HepG2 (cell line): Measurements from ENCODE around the gene RBM12. TPM values are rescaled to one million over a fixed set of nuclear protein-coding genes. Genes with fewer than 3 reads are reported as not detected.

Experiments used
- BRCA1 ChIP-seq: sonication (generic); formaldehyde crosslinking; IDR thresholded peaks from 2 replicates; pipeline ENCODE4 v1.4.0; 2020; ENCODE audit warnings: missing genetic modification reagents
- CAMTA2 ChIP-seq: sonication (generic); formaldehyde crosslinking; IDR thresholded peaks from 2 replicates; pipeline ENCODE4 v1.4.0; 2020; ENCODE audit warnings: mild to moderate bottlenecking, missing genetic modification reagents, borderline replicate concordance
- CREB1 ChIP-seq, 2 experiments: fragments of 450-650 bp in 1 of 2; IDR thresholded peaks; 2 replicates each; pipeline ENCODE4 v1.6.1; 2016 to 2017; ENCODE audit warnings: control low read depth in 1 of 2, mild to moderate bottlenecking in 1 of 2, missing compliant biosample characterization in 1 of 2, missing genetic modification characterization in 1 of 2
- ELF3 ChIP-seq: IDR thresholded peaks from 2 replicates; pipeline ENCODE4 v1.6.1; 2016; ENCODE audit warnings: missing genetic modification reagents, missing compliant biosample characterization
- FOSL1 ChIP-seq: sonication (generic); formaldehyde crosslinking; IDR thresholded peaks from 2 replicates; pipeline ENCODE4 v1.9.0; 2021; ENCODE audit warnings: missing genetic modification reagents, borderline replicate concordance
- GLI4 ChIP-seq: sonication (generic); formaldehyde crosslinking; IDR thresholded peaks from 2 replicates; pipeline ENCODE4 v1.5.1; 2020; ENCODE audit warnings: missing genetic modification reagents, mild to moderate bottlenecking, moderate library complexity, borderline replicate concordance
- HOMEZ ChIP-seq: IDR thresholded peaks from 2 replicates; pipeline ENCODE4 v1.6.1; 2016; ENCODE audit warnings: low read depth
- HOXA5 ChIP-seq: sonication (generic); formaldehyde crosslinking; IDR thresholded peaks from 2 replicates; pipeline ENCODE4 v1.4.0; 2020; ENCODE audit warnings: missing genetic modification reagents
- ISX ChIP-seq: sonication (generic); formaldehyde crosslinking; conservative IDR thresholded peaks from 2 replicates; pipeline ENCODE4 v1.5.0; 2020; ENCODE audit warnings: missing genetic modification reagents
- MAF1 ChIP-seq: sonication (generic); formaldehyde crosslinking; IDR thresholded peaks from 2 replicates; pipeline ENCODE4 v1.5.0; 2020; ENCODE audit warnings: missing genetic modification reagents, borderline replicate concordance
- MLLT10 ChIP-seq: sonication (generic); formaldehyde crosslinking; IDR thresholded peaks from 2 replicates; pipeline ENCODE4 v1.4.0; 2020; ENCODE audit warnings: missing genetic modification reagents
- POLR2AphosphoS5 ChIP-seq: IDR thresholded peaks from 2 replicates; pipeline ENCODE4 v1.6.1; 2012; ENCODE audit warnings: low read depth, low read length
- RAD21 ChIP-seq: fragments of 450-650 bp; formaldehyde crosslinking; IDR thresholded peaks from 2 replicates; pipeline ENCODE4 v1.5.0; 2020; ENCODE audit warnings: mild to moderate bottlenecking
- RNF2 ChIP-seq: fragments of 450-650 bp; conservative IDR thresholded peaks from 2 replicates; pipeline ENCODE4 v1.6.1; 2016; ENCODE audit warnings: low read depth
- SOX13 ChIP-seq, 3 experiments: fragments of 450-650 bp in 1 of 3; sonication (generic) in 1 of 3; formaldehyde crosslinking in 1 of 3; IDR thresholded peaks in 2 of 3; conservative IDR thresholded peaks in 1 of 3; 2 replicates each; pipeline versions ENCODE4 v1.5.0 to v1.6.1; 2016 to 2020; ENCODE audit warnings: antibody characterized with exemption in 1 of 3, mild to moderate bottlenecking in 1 of 3, missing compliant biosample characterization in 1 of 3, missing genetic modification reagents in 1 of 3, moderate library complexity in 1 of 3
- SRSF4 ChIP-seq: fragments of 200-400 bp; formaldehyde crosslinking; IDR thresholded peaks from one replicate; pipeline ENCODE4 v1.6.1; 2018; ENCODE audit warnings: mild to moderate bottlenecking, low read depth, low read length, moderate library complexity; ENCODE audit not compliant: poor library complexity, severe bottlenecking
- ZFP36L2 ChIP-seq: sonication (generic); formaldehyde crosslinking; IDR thresholded peaks from 2 replicates; pipeline ENCODE4 v1.4.0; 2020; ENCODE audit warnings: missing genetic modification reagents
- ZNF230 ChIP-seq: sonication (generic); formaldehyde crosslinking; IDR thresholded peaks from 2 replicates; pipeline ENCODE4 v1.4.0; 2020; ENCODE audit warnings: mild to moderate bottlenecking, missing genetic modification reagents
- ZNF605 ChIP-seq: sonication (generic); formaldehyde crosslinking; IDR thresholded peaks from 2 replicates; pipeline ENCODE4 v1.8.0; 2022; ENCODE audit warnings: mild to moderate bottlenecking, missing genetic modification reagents
- ZNF883 ChIP-seq: sonication (generic); formaldehyde crosslinking; IDR thresholded peaks from 2 replicates; pipeline ENCODE4 v1.5.1; 2020; ENCODE audit warnings: mild to moderate bottlenecking, missing genetic modification reagents; ENCODE audit errors: not compliant biosample characterization
- ZSCAN21 ChIP-seq: sonication (generic); formaldehyde crosslinking; IDR thresholded peaks from 2 replicates; pipeline ENCODE4 v1.8.0; 2022; ENCODE audit warnings: mild to moderate bottlenecking, missing genetic modification reagents, moderate library complexity, borderline replicate concordance
- polyA plus RNA-seq, 8 experiments: library from polyadenylated mRNA; depleted of rRNA in 3 of 8; stranded (reverse) in 7 of 8; unstranded in 1 of 8; fragments of >200 nt; fragmentation: Illumina TruSeq in 4 of 8; extraction: Trizol in 4 of 8; gene quantifications; 2 replicates each; pipeline versions ENCODE4 v1.2.1 to v1.2.3, GENCODE V29; 2011 to 2016; ENCODE audit warnings: low read depth in 4 of 8, missing spikeins in 1 of 8, mixed read lengths in 1 of 8; ENCODE audit not compliant: insufficient read depth in 1 of 8
- total RNA-seq, 5 experiments: library from RNA; depleted of rRNA; stranded (reverse); fragments of >200 nt; fragmentation: Illumina TruSeq; extraction: Trizol; gene quantifications; 2 replicates each; pipeline ENCODE4 v1.2.3, GENCODE V29; 2016; ENCODE audit warnings: low read depth in 1 of 5
- TF ChIP-seq, protein P1 (sequence below): sonication (generic); formaldehyde crosslinking; IDR thresholded peaks from 2 replicates; pipeline ENCODE4 v1.5.1; 2020; ENCODE audit warnings: missing genetic modification reagents, mild to moderate bottlenecking, borderline replicate concordance
- TF ChIP-seq, protein P2 (sequence below): sonication (generic); formaldehyde crosslinking; conservative IDR thresholded peaks from 2 replicates; pipeline ENCODE4 v1.4.0; 2020; ENCODE audit warnings: missing genetic modification reagents

Gene RBM12
- total and polyA plus RNA-seq, 2 of the 13 experiments (the other 11 are each of a cell fraction or from before 2014, with no cell fraction given) = 97.9 to 104 TPM

GRCh38 chr20:35699127-35699956 is 34.6 kb upstream of the RBM12 start, which contains the start of the genes NFS1 and ROMO1 (continued):
- peak; percentile 99 for TF ChIP-seq CAMTA2
- TF ChIP-seq ZFP36L2 (CRISPR knock-in tag) = peak; percentile 91
- TF ChIP-seq RNF2 = peak; percentile 87
- TF ChIP-seq SRSF4 = no peak
- TF ChIP-seq HOMEZ (CRISPR knock-in tag) = no peak
- TF ChIP-seq BRCA1 (CRISPR knock-in tag) = peak; percentile 97
- TF ChIP-seq ZSCAN21 (CRISPR knock-in tag) = peak; percentile 99
- peak; percentile 92 for TF ChIP-seq POLR2AphosphoS5
- peak; percentile 93 for TF ChIP-seq CREB1 (IDR thresholded peaks at IDR 0.05)
- TF ChIP-seq CREB1 (CRISPR knock-in tag; IDR thresholded peaks at IDR 0.05) = peak; percentile 79
- peak; percentile 99 for TF ChIP-seq ZNF883 (CRISPR knock-in tag)
- TF ChIP-seq, protein P1, sequence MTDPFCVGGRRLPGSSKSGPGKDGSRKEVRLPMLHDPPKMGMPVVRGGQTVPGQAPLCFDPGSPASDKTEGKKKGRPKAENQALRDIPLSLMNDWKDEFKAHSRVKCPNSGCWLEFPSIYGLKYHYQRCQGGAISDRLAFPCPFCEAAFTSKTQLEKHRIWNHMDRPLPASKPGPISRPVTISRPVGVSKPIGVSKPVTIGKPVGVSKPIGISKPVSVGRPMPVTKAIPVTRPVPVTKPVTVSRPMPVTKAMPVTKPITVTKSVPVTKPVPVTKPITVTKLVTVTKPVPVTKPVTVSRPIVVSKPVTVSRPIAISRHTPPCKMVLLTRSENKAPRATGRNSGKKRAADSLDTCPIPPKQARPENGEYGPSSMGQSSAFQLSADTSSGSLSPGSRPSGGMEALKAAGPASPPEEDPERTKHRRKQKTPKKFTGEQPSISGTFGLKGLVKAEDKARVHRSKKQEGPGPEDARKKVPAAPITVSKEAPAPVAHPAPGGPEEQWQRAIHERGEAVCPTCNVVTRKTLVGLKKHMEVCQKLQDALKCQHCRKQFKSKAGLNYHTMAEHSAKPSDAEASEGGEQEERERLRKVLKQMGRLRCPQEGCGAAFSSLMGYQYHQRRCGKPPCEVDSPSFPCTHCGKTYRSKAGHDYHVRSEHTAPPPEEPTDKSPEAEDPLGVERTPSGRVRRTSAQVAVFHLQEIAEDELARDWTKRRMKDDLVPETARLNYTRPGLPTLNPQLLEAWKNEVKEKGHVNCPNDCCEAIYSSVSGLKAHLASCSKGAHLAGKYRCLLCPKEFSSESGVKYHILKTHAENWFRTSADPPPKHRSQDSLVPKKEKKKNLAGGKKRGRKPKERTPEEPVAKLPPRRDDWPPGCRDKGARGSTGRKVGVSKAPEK (CRISPR knock-in tag) = 0 out of 2 replicates have a peak, but pooled peaks have one; percentile 74
- 0 out of 2 replicates have a peak, but pooled peaks have one; percentile 75 for TF ChIP-seq ISX (CRISPR knock-in tag)
- TF ChIP-seq SOX13 (IDR thresholded peaks at IDR 0.05) = no peak; the same call in 1 of the 2 replicates
- peak; percentile 63 to 92 for TF ChIP-seq SOX13 (CRISPR knock-in tag; conservative IDR thresholded peaks at IDR 0.05 in 1 of 2, IDR thresholded peaks at IDR 0.05 in 1 of 2)
- TF ChIP-seq ZNF230 = peak; percentile 77; the same call in 1 of the 2 replicates
- peak; percentile 99 for TF ChIP-seq ZNF605
- TF ChIP-seq MLLT10 = peak; percentile 87; the same call in 1 of the 2 replicates
- TF ChIP-seq ELF3 (CRISPR knock-in tag) = peak; percentile 98
- peak; percentile 98; the same call in 1 of the 2 replicates for TF ChIP-seq HOXA5
- TF ChIP-seq FOSL1 = no peak; the same call in 1 of the 2 replicates
- peak; percentile 93; the same call in 1 of the 2 replicates for TF ChIP-seq GLI4 (CRISPR knock-in tag)
- TF ChIP-seq, protein P2, sequence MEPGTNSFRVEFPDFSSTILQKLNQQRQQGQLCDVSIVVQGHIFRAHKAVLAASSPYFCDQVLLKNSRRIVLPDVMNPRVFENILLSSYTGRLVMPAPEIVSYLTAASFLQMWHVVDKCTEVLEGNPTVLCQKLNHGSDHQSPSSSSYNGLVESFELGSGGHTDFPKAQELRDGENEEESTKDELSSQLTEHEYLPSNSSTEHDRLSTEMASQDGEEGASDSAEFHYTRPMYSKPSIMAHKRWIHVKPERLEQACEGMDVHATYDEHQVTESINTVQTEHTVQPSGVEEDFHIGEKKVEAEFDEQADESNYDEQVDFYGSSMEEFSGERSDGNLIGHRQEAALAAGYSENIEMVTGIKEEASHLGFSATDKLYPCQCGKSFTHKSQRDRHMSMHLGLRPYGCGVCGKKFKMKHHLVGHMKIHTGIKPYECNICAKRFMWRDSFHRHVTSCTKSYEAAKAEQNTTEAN (CRISPR knock-in tag) = peak; percentile 94
- peak; percentile 96 for TF ChIP-seq RAD21 (CRISPR knock-in tag)
- 0 out of 2 replicates have a peak, but pooled peaks have one; percentile 87 for TF ChIP-seq MAF1
